Right atrium auricular region (tissue), 2 donors: ENCODE measurements around the gene TNS3. TPM values are rescaled to one million over a fixed set of nuclear protein-coding genes. Genes with fewer than 3 reads are reported as not detected.
A peak's percentile ranks its signal among the peaks of the same experiment; 100 is the strongest.

Source experiments
- DNase-seq: peaks from one replicate; pipeline ENCODE4 v3.0.0-alpha.2; 2019; ENCODE audit warnings: low spot score
- H3K27ac ChIP-seq, 2 donors: fragments of 200-600 bp; sonication (generic); 1 replicate in 1 of 2; 2 replicates in 1 of 2; pipeline ENCODE4 v1.5.1; 2016 to 2019
- H3K27me3 ChIP-seq, 2 donors: fragments of 200-600 bp; sonication (generic); one replicate each; pipeline versions ENCODE4 v1.5.1 to v1.6.0; 2017 to 2019
- H3K36me3 ChIP-seq: fragments of 200-600 bp; sonication (generic); one replicate; pipeline ENCODE4 v1.5.1; 2016
- H3K4me1 ChIP-seq, 2 donors: fragments of 200-600 bp; sonication (generic); one replicate each; pipeline versions ENCODE4 v1.5.1 to v1.6.0; 2017 to 2019
- H3K4me3 ChIP-seq, 2 donors: fragments of 200-600 bp; sonication (generic); 1 replicate in 1 of 2; 2 replicates in 1 of 2; pipeline ENCODE4 v1.5.1; 2017 to 2019; ENCODE audit warnings: mild to moderate bottlenecking in 1 of 2, moderate library complexity in 1 of 2
- H3K9me3 ChIP-seq, 2 donors: fragments of 200-600 bp; sonication (generic); one replicate each; pipeline ENCODE4 v1.5.1; 2019
- CTCF ChIP-seq, 2 donors: fragments of 200-600 bp; sonication (generic); IDR thresholded peaks; one replicate each; pipeline ENCODE4 v1.5.1; 2019; ENCODE audit warnings: antibody characterized with exemption in 2 of 2
- total RNA-seq, 2 donors: library from RNA; depleted of rRNA; stranded (reverse); fragments of >200 nt; gene quantifications; one replicate each; pipeline ENCODE4 v1.1.0, GENCODE V29; 2016

The TNS3 gene
- total RNA-seq, 2 donors from 2014 or later: 39.7 to 44.4 TPM

GRCh38 chr7:47557317-47557693 lies 24.6 kb downstream of the TNS3 start:
- H3K36me3 ChIP-seq: no peaks in the 10 kb centered on the region
- H3K27ac ChIP-seq: peak overlapping the region in 1 of 2 donors; percentile 32
- peaks cover 0 to 21% of the 10 kb centered on the region in 2 donors for H3K4me1 ChIP-seq
- no peaks in the 10 kb centered on the region for H3K9me3 ChIP-seq
- no peak overlapping the region for H3K4me3 ChIP-seq
- H3K27me3 ChIP-seq: no peaks in the 10 kb centered on the region
- TF ChIP-seq CTCF (IDR thresholded peaks at IDR 0.05): no peak
- no peak for DNase-seq

- TF ChIP-seq CTCF (IDR thresholded peaks at IDR 0.05): no peak
- DNase-seq: no peak
- Histone ChIP-seq H3K27ac (no peak overlapping the region), H3K4me1 (peaks cover 0 to 27% of the 10 kb centered on the region in 2 donors), H3K9me3 (no peaks in the 10 kb centered on the region), H3K36me3 (no peaks in the 10 kb centered on the region), H3K4me3 (no peak overlapping the region), H3K27me3 (no peaks in the 10 kb centered on the region)
These were observed 25.3 kb downstream of the TNS3 start for GRCh38 chr7:47556511-47557180.

- Histone ChIP-seq H3K4me3 (no peak overlapping the region), H3K4me1 (peaks cover 0 to 33% of the 10 kb centered on the region in 2 donors), H3K36me3 (no peaks in the 10 kb centered on the region), H3K9me3 (no peaks in the 10 kb centered on the region), H3K27me3 (no peaks in the 10 kb centered on the region), H3K27ac (peak overlapping the region in 1 of 2 donors; percentile 12)
- DNase-seq: no peak
- TF ChIP-seq CTCF (IDR thresholded peaks at IDR 0.05): no peak
These were observed 28.6 kb downstream of the TNS3 start for GRCh38 chr7:47553309-47553708.

- H3K9me3 ChIP-seq: no peaks in the 10 kb centered on the region
- no peaks in the 10 kb centered on the region for H3K27me3 ChIP-seq
- no peak overlapping the region for H3K4me3 ChIP-seq
- no peak for DNase-seq
- no peaks in the 10 kb centered on the region for H3K36me3 ChIP-seq
- peak overlapping the region in 1 of 2 donors; percentile 12 for H3K27ac ChIP-seq
- H3K4me1 ChIP-seq: peaks cover 0 to 26% of the 10 kb centered on the region in 2 donors
- no peak for TF ChIP-seq CTCF (IDR thresholded peaks at IDR 0.05)
These were observed 29.3 kb downstream of the TNS3 start for GRCh38 chr7:47552621-47553020.

GRCh38 chr7:47551668-47552440 lies 30.1 kb downstream of the TNS3 start:
- Histone ChIP-seq H3K9me3 (no peaks in the 10 kb centered on the region), H3K4me3 (no peak overlapping the region), H3K27ac (peak overlapping the region in 1 of 2 donors; percentile 12), H3K36me3 (no peaks in the 10 kb centered on the region), H3K27me3 (no peaks in the 10 kb centered on the region), H3K4me1 (peaks cover 0 to 20% of the 10 kb centered on the region in 2 donors)
- TF ChIP-seq CTCF (IDR thresholded peaks at IDR 0.05): no peak
- peak; percentile 74 for DNase-seq
